ENCODE results near the gene ATP5PD.

- TF ChIP-seq CTCF (IDR thresholded peaks at IDR 0.05; ENCODE audit: borderline replicate concordance, extremely low read depth, low read length, poor library complexity, severe bottlenecking) (no peak), EZH2 (IDR thresholded peaks at IDR 0.05; ENCODE audit: borderline replicate concordance, low read depth, low read length, severe bottlenecking) (no peak)
Measured at GRCh38 chr17:75067856-75068255, 21.1 kb upstream of the ATP5PD start.
